Astrocyte (in vitro differentiated cells and primary cell): ENCODE data around the gene DGUOK. TPM values are rescaled to one million over a fixed set of nuclear protein-coding genes. Genes with fewer than 3 reads are reported as not detected.

Source experiments
- DNase-seq: peaks from one replicate; pipeline ENCODE4 v3.0.0-alpha.2; 2010; ENCODE audit warnings: low read depth
- FAIRE-seq: peaks from 2 replicates; lab custom pipeline; 2011; peaks lifted over from hg19 to GRCh38; lab: Jason Lieb, UNC
- H2AFZ ChIP-seq: 2 replicates; pipeline ENCODE4 v1.6.0; 2012; ENCODE audit warnings: low read depth, low read length, inconsistent platforms
- H3K27ac ChIP-seq: 2 replicates; pipeline ENCODE4 v1.5.1; 2011; ENCODE audit warnings: low read depth, low read length, inconsistent platforms
- H3K27me3 ChIP-seq: 2 replicates; pipeline ENCODE4 v1.6.0; 2011; ENCODE audit warnings: low read length, inconsistent platforms; ENCODE audit not compliant: insufficient read depth
- H3K36me3 ChIP-seq: 2 replicates; pipeline ENCODE4 v1.5.1; 2011; ENCODE audit warnings: low read length, inconsistent platforms; ENCODE audit not compliant: insufficient read depth
- H3K4me1 ChIP-seq: 2 replicates; pipeline ENCODE4 v1.5.1; 2011; ENCODE audit warnings: low read length, inconsistent platforms; ENCODE audit not compliant: insufficient read depth
- H3K4me2 ChIP-seq: 2 replicates; pipeline ENCODE4 v1.6.0; 2012; ENCODE audit warnings: low read length, inconsistent platforms
- H3K4me3 ChIP-seq: 2 replicates; pipeline ENCODE4 v1.5.1; 2011; ENCODE audit warnings: low read depth, mild to moderate bottlenecking, low read length, inconsistent platforms; ENCODE audit not compliant: insufficient read depth
- H3K79me2 ChIP-seq: 2 replicates; pipeline ENCODE4 v1.6.0; 2012; ENCODE audit warnings: mild to moderate bottlenecking, low read length, inconsistent platforms; ENCODE audit not compliant: insufficient read depth
- H3K9ac ChIP-seq: 2 replicates; pipeline ENCODE4 v1.6.0; 2012; ENCODE audit warnings: mild to moderate bottlenecking, low read length, inconsistent platforms
- H3K9me3 ChIP-seq: 2 replicates; pipeline ENCODE4 v1.5.1; 2012; ENCODE audit warnings: low read depth, mild to moderate bottlenecking, low read length, inconsistent platforms; ENCODE audit not compliant: insufficient read depth
- H4K20me1 ChIP-seq: 2 replicates; pipeline ENCODE4 v1.6.0; 2012; ENCODE audit warnings: low read length, inconsistent platforms; ENCODE audit not compliant: insufficient read depth
- H3K27ac Mint-ChIP-seq: one replicate; pipeline ENCODE4 v1.8.0; 2021; ENCODE audit warnings: mild to moderate bottlenecking, mixed read lengths; ENCODE audit not compliant: unreplicated experiment
- H3K27me3 Mint-ChIP-seq: one replicate; pipeline ENCODE4 v1.8.0; 2021; ENCODE audit warnings: low read depth, mixed read lengths; ENCODE audit not compliant: unreplicated experiment
- H3K36me3 Mint-ChIP-seq: one replicate; pipeline ENCODE4 v1.8.0; 2021; ENCODE audit warnings: low read depth, mixed read lengths; ENCODE audit not compliant: unreplicated experiment
- H3K4me1 Mint-ChIP-seq: one replicate; pipeline ENCODE4 v1.8.0; 2021; ENCODE audit warnings: low read depth, mixed read lengths; ENCODE audit not compliant: unreplicated experiment
- H3K4me3 Mint-ChIP-seq: one replicate; pipeline ENCODE4 v1.8.0; 2021; ENCODE audit warnings: mild to moderate bottlenecking, moderate library complexity, mixed read lengths; ENCODE audit not compliant: unreplicated experiment
- H3K9me3 Mint-ChIP-seq: one replicate; pipeline ENCODE4 v1.8.0; 2021; ENCODE audit warnings: mild to moderate bottlenecking, mixed read lengths; ENCODE audit not compliant: unreplicated experiment
- EZH2 ChIP-seq: IDR thresholded peaks from 2 replicates; pipeline ENCODE4 v1.6.1; 2012; ENCODE audit warnings: mild to moderate bottlenecking, low read length, inconsistent platforms; ENCODE audit not compliant: insufficient read depth
- total RNA-seq: library from RNA; stranded (reverse); gene quantifications from 2 replicates; pipeline ENCODE4 v1.2.1, GENCODE V29; 2021
- TF ChIP-seq, protein P1 (sequence below): IDR thresholded peaks from 2 replicates; pipeline ENCODE4 v1.5.1; 2011; ENCODE audit warnings: low read depth, mild to moderate bottlenecking, inconsistent platforms, low read length, moderate library complexity; ENCODE audit not compliant: insufficient read depth

The DGUOK gene
- total RNA-seq, 1 donor from 2014 or later, result 84.8 TPM

DNA sequence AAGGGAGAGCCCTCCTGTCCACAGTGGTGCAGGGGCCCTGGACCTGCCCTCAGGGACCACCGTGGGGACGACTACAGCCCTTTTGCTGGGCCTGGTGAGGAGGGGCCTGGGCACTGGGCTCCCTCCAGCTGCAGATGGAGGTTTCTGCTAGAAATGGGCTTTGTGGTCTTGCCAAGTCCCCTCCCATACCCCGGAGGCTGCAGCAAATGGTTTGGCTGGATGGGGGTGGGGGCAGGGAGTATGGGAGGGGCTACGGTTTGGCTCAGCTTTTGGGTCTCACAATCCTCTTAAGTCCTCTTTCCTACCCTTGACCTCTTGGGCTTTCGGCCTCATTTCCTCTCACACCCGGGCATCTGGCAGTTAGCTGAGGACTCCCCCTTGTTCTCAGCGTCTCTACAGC lies 79.8 kb downstream of the DGUOK start:
- Mint-ChIP-seq H3K9me3 (no peaks in the 10 kb centered on the region), H3K4me1 (peaks cover 57% of the 10 kb centered on the region), H3K27me3 (no peaks in the 10 kb centered on the region), H3K36me3 (peaks cover 22% of the 10 kb centered on the region), H3K4me3 (no peak overlapping the region), H3K27ac (no peak overlapping the region)
- DNase-seq, result no peak
- TF ChIP-seq, protein P1, sequence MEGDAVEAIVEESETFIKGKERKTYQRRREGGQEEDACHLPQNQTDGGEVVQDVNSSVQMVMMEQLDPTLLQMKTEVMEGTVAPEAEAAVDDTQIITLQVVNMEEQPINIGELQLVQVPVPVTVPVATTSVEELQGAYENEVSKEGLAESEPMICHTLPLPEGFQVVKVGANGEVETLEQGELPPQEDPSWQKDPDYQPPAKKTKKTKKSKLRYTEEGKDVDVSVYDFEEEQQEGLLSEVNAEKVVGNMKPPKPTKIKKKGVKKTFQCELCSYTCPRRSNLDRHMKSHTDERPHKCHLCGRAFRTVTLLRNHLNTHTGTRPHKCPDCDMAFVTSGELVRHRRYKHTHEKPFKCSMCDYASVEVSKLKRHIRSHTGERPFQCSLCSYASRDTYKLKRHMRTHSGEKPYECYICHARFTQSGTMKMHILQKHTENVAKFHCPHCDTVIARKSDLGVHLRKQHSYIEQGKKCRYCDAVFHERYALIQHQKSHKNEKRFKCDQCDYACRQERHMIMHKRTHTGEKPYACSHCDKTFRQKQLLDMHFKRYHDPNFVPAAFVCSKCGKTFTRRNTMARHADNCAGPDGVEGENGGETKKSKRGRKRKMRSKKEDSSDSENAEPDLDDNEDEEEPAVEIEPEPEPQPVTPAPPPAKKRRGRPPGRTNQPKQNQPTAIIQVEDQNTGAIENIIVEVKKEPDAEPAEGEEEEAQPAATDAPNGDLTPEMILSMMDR, result no peak
- TF ChIP-seq EZH2, result no peak
- Histone ChIP-seq H3K9ac (no peak overlapping the region), H4K20me1 (peaks cover 85% of the 10 kb centered on the region), H2AFZ (no peak overlapping the region), H3K4me1 (peaks cover 36% of the 10 kb centered on the region), H3K36me3 (no peaks in the 10 kb centered on the region), H3K4me2 (no peak overlapping the region), H3K4me3 (no peak overlapping the region), H3K27ac (no peak overlapping the region), H3K79me2 (peaks cover 59% of the 10 kb centered on the region), H3K9me3 (no peaks in the 10 kb centered on the region), H3K27me3 (no peaks in the 10 kb centered on the region)
- FAIRE-seq, result no peak

DNA sequence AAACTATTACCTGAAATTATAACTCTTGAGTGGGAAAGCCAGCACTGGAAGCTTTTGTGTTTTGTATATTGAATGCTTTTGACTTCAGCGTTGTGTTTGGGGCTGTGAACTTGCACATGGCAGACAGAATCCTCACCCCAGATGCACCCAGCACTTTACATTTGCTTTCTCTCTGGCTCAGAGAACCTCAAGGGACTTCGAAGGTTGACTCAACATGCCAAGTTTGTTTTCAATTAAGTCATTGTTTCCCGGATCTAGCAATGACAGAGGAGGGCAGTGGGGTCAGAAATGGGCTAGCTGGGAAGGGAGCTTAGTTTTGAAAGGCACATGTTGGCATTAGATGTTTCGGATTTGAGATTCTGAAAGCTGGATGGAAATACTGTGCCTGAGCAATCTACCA lies 80.4 kb downstream of the DGUOK start:
- H3K27ac Mint-ChIP-seq, result peak overlapping the region; percentile 14
- peaks cover 54% of the 10 kb centered on the region for H3K4me1 Mint-ChIP-seq
- H3K36me3 Mint-ChIP-seq, result peaks cover 24% of the 10 kb centered on the region
- H4K20me1 ChIP-seq, result peaks cover 85% of the 10 kb centered on the region
- H3K4me3 ChIP-seq, result no peak overlapping the region
- no peak for FAIRE-seq
- H3K27ac ChIP-seq, result no peak overlapping the region
- no peaks in the 10 kb centered on the region for H3K36me3 ChIP-seq
- DNase-seq, result no peak
- H2AFZ ChIP-seq, result no peak overlapping the region
- TF ChIP-seq, protein P1, result no peak
- TF ChIP-seq EZH2, result no peak
- H3K9me3 ChIP-seq, result no peaks in the 10 kb centered on the region
- no peak overlapping the region for H3K4me3 Mint-ChIP-seq
- peaks cover 55% of the 10 kb centered on the region for H3K79me2 ChIP-seq
- no peak overlapping the region for H3K4me2 ChIP-seq
- no peaks in the 10 kb centered on the region for H3K9me3 Mint-ChIP-seq
- H3K9ac ChIP-seq, result no peak overlapping the region
- H3K4me1 ChIP-seq, result peaks cover 29% of the 10 kb centered on the region
- no peaks in the 10 kb centered on the region for H3K27me3 ChIP-seq
- no peaks in the 10 kb centered on the region for H3K27me3 Mint-ChIP-seq

DNA sequence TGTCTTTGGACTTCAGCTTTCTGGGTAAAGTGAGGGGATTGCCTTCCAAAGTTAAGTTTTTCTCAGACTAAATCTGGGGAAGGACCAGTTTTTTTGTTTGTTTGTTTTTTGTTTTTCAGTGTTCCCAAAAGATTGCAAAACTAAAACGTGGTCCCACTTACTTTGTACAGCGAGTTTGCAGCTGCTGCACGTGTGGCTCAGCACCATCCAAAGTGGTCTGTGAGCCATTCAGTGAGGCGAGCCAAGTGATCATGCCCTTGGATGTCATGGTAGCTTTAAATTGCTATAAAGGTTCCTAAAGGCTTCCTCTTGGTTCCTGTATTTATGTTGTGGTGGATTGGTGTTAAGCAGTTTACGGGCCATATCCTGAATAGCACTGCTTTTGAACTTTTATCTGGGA lies 81.0 kb downstream of the DGUOK start:
- Histone ChIP-seq H3K36me3 (no peaks in the 10 kb centered on the region), H3K4me1 (peaks cover 28% of the 10 kb centered on the region), H4K20me1 (peaks cover 91% of the 10 kb centered on the region), H2AFZ (no peak overlapping the region), H3K9ac (no peak overlapping the region), H3K79me2 (peaks cover 58% of the 10 kb centered on the region), H3K4me3 (no peak overlapping the region), H3K27ac (no peak overlapping the region), H3K4me2 (no peak overlapping the region), H3K27me3 (no peaks in the 10 kb centered on the region), H3K9me3 (no peaks in the 10 kb centered on the region)
- H3K27me3 Mint-ChIP-seq, result no peaks in the 10 kb centered on the region
- H3K4me3 Mint-ChIP-seq, result peak overlapping the region; percentile 27
- H3K9me3 Mint-ChIP-seq, result no peaks in the 10 kb centered on the region
- H3K4me1 Mint-ChIP-seq, result peaks cover 60% of the 10 kb centered on the region
- FAIRE-seq, result no peak
- no peak overlapping the region for H3K27ac Mint-ChIP-seq
- no peak for DNase-seq
- TF ChIP-seq EZH2, result no peak
- H3K36me3 Mint-ChIP-seq, result peaks cover 24% of the 10 kb centered on the region

Other genes with a start within 250 kb of the DGUOK start
- 21.3 and 21.6 TPM in 2 replicates for gene TPRKB, start 189.5 kb upstream of the DGUOK start, total RNA-seq
- gene DUSP11, start 146.8 kb upstream of the DGUOK start, total RNA-seq, result 38.3 and 39.6 TPM in 2 replicates
- not detected in 2 replicates for gene C2orf78, start 142.7 kb upstream of the DGUOK start, total RNA-seq
- gene STAMBP, start 97.9 kb upstream of the DGUOK start, total RNA-seq, result 46.1 and 46.5 TPM in 2 replicates
- 298 and 540 TPM in 2 replicates for gene ACTG2, start 33.9 kb upstream of the DGUOK start, total RNA-seq
- gene TET3, start 58.0 kb downstream of the DGUOK start, total RNA-seq, result 32.8 and 39.9 TPM in 2 replicates
- gene BOLA3, start 221.0 kb downstream of the DGUOK start, total RNA-seq, result 42.4 and 48.8 TPM in 2 replicates